ENCODE results near the gene PRSS56.

DNA sequence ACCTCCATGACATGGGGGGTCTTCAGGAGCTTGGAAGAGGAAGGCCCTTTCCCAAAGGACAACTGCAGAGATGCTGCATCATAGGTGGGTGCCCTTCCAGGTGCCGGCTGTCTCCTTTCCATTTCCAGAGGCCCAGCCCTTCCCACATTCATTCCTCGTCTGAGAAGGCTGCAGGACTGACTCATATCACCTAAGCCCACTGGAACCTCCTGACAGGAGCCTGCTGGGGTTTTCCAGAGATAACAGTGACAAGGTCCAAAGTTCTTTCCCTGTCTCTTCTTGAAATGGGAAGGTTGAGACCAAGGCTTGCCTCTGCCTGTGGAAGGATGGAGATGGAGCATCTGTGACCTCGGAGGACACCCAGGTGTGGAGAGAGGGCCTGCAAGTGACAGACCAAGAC lies 3.6 kb upstream of the PRSS56 start:
- TF ChIP-seq, protein P1, sequence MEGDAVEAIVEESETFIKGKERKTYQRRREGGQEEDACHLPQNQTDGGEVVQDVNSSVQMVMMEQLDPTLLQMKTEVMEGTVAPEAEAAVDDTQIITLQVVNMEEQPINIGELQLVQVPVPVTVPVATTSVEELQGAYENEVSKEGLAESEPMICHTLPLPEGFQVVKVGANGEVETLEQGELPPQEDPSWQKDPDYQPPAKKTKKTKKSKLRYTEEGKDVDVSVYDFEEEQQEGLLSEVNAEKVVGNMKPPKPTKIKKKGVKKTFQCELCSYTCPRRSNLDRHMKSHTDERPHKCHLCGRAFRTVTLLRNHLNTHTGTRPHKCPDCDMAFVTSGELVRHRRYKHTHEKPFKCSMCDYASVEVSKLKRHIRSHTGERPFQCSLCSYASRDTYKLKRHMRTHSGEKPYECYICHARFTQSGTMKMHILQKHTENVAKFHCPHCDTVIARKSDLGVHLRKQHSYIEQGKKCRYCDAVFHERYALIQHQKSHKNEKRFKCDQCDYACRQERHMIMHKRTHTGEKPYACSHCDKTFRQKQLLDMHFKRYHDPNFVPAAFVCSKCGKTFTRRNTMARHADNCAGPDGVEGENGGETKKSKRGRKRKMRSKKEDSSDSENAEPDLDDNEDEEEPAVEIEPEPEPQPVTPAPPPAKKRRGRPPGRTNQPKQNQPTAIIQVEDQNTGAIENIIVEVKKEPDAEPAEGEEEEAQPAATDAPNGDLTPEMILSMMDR (conservative IDR thresholded peaks at IDR 0.05 in 1 of 2, IDR thresholded peaks at IDR 0.05 in 1 of 2; ENCODE audit: low read depth in 1 of 2, low read length in 2 of 2), result no peak
- no peak for TF ChIP-seq EZH2 (IDR thresholded peaks at IDR 0.05; ENCODE audit: low read length, missing control alignments)

All from fibroblast of lung (primary cell).